ENCODE measurements around the gene OPN3. TPM values are rescaled to one million over a fixed set of nuclear protein-coding genes. Genes with fewer than 3 reads are reported as not detected.

The OPN3 gene
- total RNA-seq, 4 donors from 2014 or later: 3.5 to 13.9 (median 4.8) TPM

GRCh38 chr1:241591736-241592135 is 48.4 kb downstream of the OPN3 start:
- WGBS, 2 donors (ENCODE audit: low coverage in 1 of 2): 88 to 91% methylated on average over 3 to 5 of the region's 5 CpGs
- TF ChIP-seq CTCF (IDR thresholded peaks at IDR 0.05): no peak
- no peak for TF ChIP-seq POLR2AphosphoS5 (IDR thresholded peaks at IDR 0.05)
- TF ChIP-seq EP300 (IDR thresholded peaks at IDR 0.05): no peak
- TF ChIP-seq POLR2A (IDR thresholded peaks at IDR 0.05): no peak
- H3K36me3 ChIP-seq: no peaks in the 10 kb centered on the region

DNA sequence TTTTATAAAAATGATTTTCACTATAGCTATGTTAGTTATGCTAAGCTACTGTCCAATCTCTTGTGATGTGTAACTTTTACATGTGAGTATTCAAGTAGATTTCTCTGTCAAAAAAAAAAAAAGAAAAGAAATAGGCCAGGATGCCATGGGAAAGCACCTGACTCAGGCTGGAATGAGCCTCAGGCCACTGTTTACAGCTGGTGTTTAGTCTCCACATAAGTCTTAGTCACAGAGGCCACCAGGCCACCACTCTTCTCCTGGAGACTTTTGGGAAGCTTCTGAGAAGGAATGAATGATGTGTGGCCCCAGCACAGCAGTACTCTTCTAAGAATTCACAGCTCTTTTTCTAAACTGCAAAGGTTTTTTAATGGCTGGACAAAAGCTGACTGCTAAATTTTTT is 48.9 kb downstream of the OPN3 start:
- no peaks in the 10 kb centered on the region for H3K27me3 ChIP-seq
- no peak for TF ChIP-seq POLR2A (IDR thresholded peaks at IDR 0.05)
- TF ChIP-seq POLR2AphosphoS5 (IDR thresholded peaks at IDR 0.05): no peak
- no peak for TF ChIP-seq EP300 (IDR thresholded peaks at IDR 0.05)
- TF ChIP-seq CTCF (IDR thresholded peaks at IDR 0.05): no peak
- ATAC-seq: no peak
- H3K27ac ChIP-seq: no peak overlapping the region
- no peaks in the 10 kb centered on the region for H3K9me3 ChIP-seq
- no peaks in the 10 kb centered on the region for H3K36me3 ChIP-seq
- H3K4me1 ChIP-seq: no peaks in the 10 kb centered on the region
- H3K4me3 ChIP-seq: no peak overlapping the region

More at GRCh38 chr1:241591736-241592135, 48.4 kb downstream of the OPN3 start:
- no peak overlapping the region for H3K27ac ChIP-seq
- no peak overlapping the region for H3K4me3 ChIP-seq
- no peaks in the 10 kb centered on the region for H3K9me3 ChIP-seq
- H3K27me3 ChIP-seq: no peaks in the 10 kb centered on the region
- H3K4me1 ChIP-seq: no peaks in the 10 kb centered on the region
- no peak for ATAC-seq

DNA sequence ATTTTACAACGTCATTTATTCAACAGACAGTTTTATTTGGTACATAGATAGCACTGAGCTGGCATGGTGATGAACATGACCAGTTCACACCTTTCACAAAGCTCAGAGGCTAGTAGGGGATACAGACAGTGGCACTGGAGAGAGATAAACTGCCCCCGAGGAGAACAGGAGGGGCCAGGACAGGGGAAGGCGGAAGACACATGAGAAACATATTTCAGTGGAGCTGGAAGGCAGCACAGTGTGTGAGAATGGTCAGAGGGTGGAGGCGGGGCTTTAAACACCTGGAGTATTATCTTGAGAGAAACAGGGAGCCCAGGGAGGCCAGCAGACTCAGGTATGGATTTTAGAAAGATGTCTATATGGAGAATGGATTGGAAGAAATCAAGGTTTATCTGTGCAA is 49.5 kb downstream of the OPN3 start:
- no peak overlapping the region for H3K27ac ChIP-seq
- no peaks in the 10 kb centered on the region for H3K9me3 ChIP-seq
- TF ChIP-seq EP300 (IDR thresholded peaks at IDR 0.05) (no peak), POLR2AphosphoS5 (IDR thresholded peaks at IDR 0.05) (no peak), CTCF (IDR thresholded peaks at IDR 0.05) (no peak), POLR2A (IDR thresholded peaks at IDR 0.05) (no peak)
- 53 to 88% methylated on average over 2 to 4 of the region's 4 CpGs for WGBS, 2 donors (ENCODE audit: low coverage in 1 of 2)
- H3K27me3 ChIP-seq: no peaks in the 10 kb centered on the region
- H3K4me1 ChIP-seq: no peaks in the 10 kb centered on the region
- no peaks in the 10 kb centered on the region for H3K36me3 ChIP-seq
- no peak for ATAC-seq
- H3K4me3 ChIP-seq: no peak overlapping the region

GRCh38 chr1:241589521-241589920 is 50.6 kb downstream of the OPN3 start:
- ATAC-seq: no peak
- TF ChIP-seq POLR2A (IDR thresholded peaks at IDR 0.05) (no peak), CTCF (IDR thresholded peaks at IDR 0.05) (no peak), EP300 (IDR thresholded peaks at IDR 0.05) (no peak), POLR2AphosphoS5 (IDR thresholded peaks at IDR 0.05) (no peak)
- Histone ChIP-seq H3K9me3 (no peaks in the 10 kb centered on the region), H3K27me3 (no peaks in the 10 kb centered on the region), H3K4me3 (no peak overlapping the region), H3K36me3 (no peaks in the 10 kb centered on the region), H3K27ac (no peak overlapping the region), H3K4me1 (no peaks in the 10 kb centered on the region)
- WGBS, 2 donors (ENCODE audit: low coverage in 1 of 2): 85 to 93% methylated on average over 7 of the region's 7 CpGs

DNA sequence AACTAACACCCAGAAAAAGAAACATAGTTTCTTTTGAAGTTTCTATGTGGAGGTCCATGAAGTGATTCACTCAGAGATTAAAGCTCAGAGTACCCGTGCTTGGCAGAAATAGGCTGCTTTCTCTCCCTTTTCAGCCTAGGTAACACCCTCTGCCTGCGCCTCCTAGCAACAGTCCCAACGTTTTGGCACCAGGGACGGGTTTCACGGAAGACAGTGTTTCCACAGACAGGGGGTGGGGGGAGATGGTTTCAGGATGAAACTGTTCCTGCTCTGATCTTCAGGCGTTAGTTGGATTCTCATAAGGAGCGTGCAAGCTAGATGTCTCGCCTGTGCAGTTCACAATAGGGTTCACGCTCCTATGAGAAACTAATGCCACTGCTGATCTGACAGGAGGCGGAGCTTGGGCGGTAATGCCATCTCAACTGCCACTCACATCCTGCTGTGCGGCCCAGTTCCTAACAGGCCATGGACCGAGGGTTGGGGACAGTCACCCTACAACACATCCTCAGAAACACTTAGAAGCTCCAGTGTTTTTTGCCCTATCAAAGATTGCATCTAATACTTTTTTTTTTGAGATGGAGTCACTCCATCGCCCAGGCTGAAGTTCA is 53.2 kb downstream of the OPN3 start:
- Histone ChIP-seq H3K9me3 (no peaks in the 10 kb centered on the region), H3K4me3 (no peak overlapping the region), H3K27ac (no peak overlapping the region), H3K27me3 (no peaks in the 10 kb centered on the region), H3K36me3 (no peaks in the 10 kb centered on the region), H3K4me1 (no peaks in the 10 kb centered on the region)
- ATAC-seq: no peak
- no peak for TF ChIP-seq CTCF (IDR thresholded peaks at IDR 0.05)
- TF ChIP-seq POLR2AphosphoS5 (IDR thresholded peaks at IDR 0.05): no peak
- TF ChIP-seq POLR2A (IDR thresholded peaks at IDR 0.05): no peak
- TF ChIP-seq EP300 (IDR thresholded peaks at IDR 0.05): no peak
- WGBS, 2 donors (ENCODE audit: low coverage in 1 of 2): 75 to 81% methylated on average over 2 to 14 of the region's 14 CpGs

Measured in gastroesophageal sphincter (tissue), 4 donors.